HCT116 (cell line): Measurements from ENCODE around the gene HSPB7. TPM values are rescaled to one million over a fixed set of nuclear protein-coding genes. Genes with fewer than 3 reads are reported as not detected.

Experiments
- ATAC-seq: fragments of 200-7000 bp; cut with Tn5 transposase; 2 replicates; pipeline ENCODE4 v1.9.1; 2020; ENCODE audit warnings: mild to moderate bottlenecking, moderate library complexity
- BruUV-seq: library from RNA; stranded (reverse); fragments of 400-500 nt; replicated peaks from 2 replicates; lab custom pipeline; 2021; lab: Mats Ljungman, UMichigan
- CTCF ChIA-PET: fragments of 300-600 bp; sonication (Branson Sonifier 250); formaldehyde crosslinking; loops from one replicate; lab custom pipeline; 2021; ENCODE audit warnings: antibody characterized with exemption; lab: Charles Lee
- POLR2A ChIA-PET: fragments of 300-600, 350-600 bp; sonication (Branson Sonifier 250); formaldehyde crosslinking; loops from one replicate; lab custom pipeline; 2021; ENCODE audit warnings: antibody characterized with exemption; lab: Charles Lee
- RAD21 ChIA-PET, 2 experiments: fragments of 300-600 bp; sonication (Branson Sonifier 250); formaldehyde crosslinking; loops; one replicate each; lab custom pipeline; 2023; ENCODE audit warnings: low total read pairs in 2 of 2; ENCODE audit not compliant: uncharacterized antibody in 2 of 2, unreplicated experiment in 2 of 2, low non-redundant PET in 1 of 2; lab: Charles Lee
- DNase-seq: peaks from one replicate; pipeline ENCODE4 v3.0.0-alpha.2; 2010; ENCODE audit warnings: low read depth, low spot score
- H2AFZ ChIP-seq: fragments of 200-600 bp; shearing (Covaris generic), sonication (generic); 2 replicates; pipeline ENCODE4 v1.6.1; 2017; ENCODE audit warnings: low read depth, mixed run types, mixed read lengths, antibody characterized with exemption, low read length; ENCODE audit not compliant: poor library complexity, severe bottlenecking
- H3K27ac ChIP-seq: 2 replicates; pipeline ENCODE4 v1.5.1; 2012; ENCODE audit warnings: low read depth, low read length
- H3K27me3 ChIP-seq: fragments of 200-600 bp; sonication (generic); 2 replicates; pipeline ENCODE4 v1.6.1; 2016; ENCODE audit warnings: mixed run types, low read length, mixed read lengths; ENCODE audit not compliant: insufficient read depth
- H3K36me3 ChIP-seq, 2 experiments: fragments of 200-500 bp in 1 of 2; fragments of 200-600 bp in 1 of 2; sonication (Bioruptor generic) in 1 of 2; sonication (generic) in 1 of 2; 2 replicates each; pipeline versions ENCODE4 v1.5.1 to v1.6.1; 2014 to 2016; ENCODE audit warnings: low read length in 2 of 2, inconsistent platforms in 1 of 2, mixed read lengths in 1 of 2, mixed run types in 1 of 2; ENCODE audit not compliant: insufficient read depth in 2 of 2, control insufficient read depth in 1 of 2
- H3K4me1 ChIP-seq, 2 experiments: fragments of 200-600 bp in 1 of 2; sonication (generic) in 1 of 2; 2 replicates each; pipeline versions ENCODE4 v1.5.1 to v1.6.1; 2012 to 2017; ENCODE audit warnings: low read length in 2 of 2, inconsistent platforms in 1 of 2, mild to moderate bottlenecking in 1 of 2, mixed read lengths in 1 of 2, mixed run types in 1 of 2, moderate library complexity in 1 of 2; ENCODE audit not compliant: insufficient read depth in 2 of 2, control insufficient read depth in 1 of 2
- H3K4me2 ChIP-seq: fragments of 200-600 bp; sonication (generic); 2 replicates; pipeline ENCODE4 v1.6.1; 2017; ENCODE audit warnings: mixed run types, low read length, mixed read lengths
- H3K4me3 ChIP-seq, 2 experiments: fragments of 200-600 bp in 1 of 2; sonication (generic) in 1 of 2; replicated peaks in 1 of 2; 2 replicates each; pipeline ENCODE4 v1.5.1; 2011 to 2016; ENCODE audit warnings: low read length in 2 of 2, control low read depth in 1 of 2, low read depth in 1 of 2, mild to moderate bottlenecking in 1 of 2, mixed read lengths in 1 of 2, mixed run types in 1 of 2
- H3K79me2 ChIP-seq: fragments of 200-600 bp; sonication (generic); 2 replicates; pipeline ENCODE4 v1.6.1; 2017; ENCODE audit warnings: mild to moderate bottlenecking, mixed run types, low read length, moderate library complexity, mixed read lengths; ENCODE audit not compliant: insufficient read depth
- H3K9ac ChIP-seq: fragments of 200-600 bp; sonication (generic); 2 replicates; pipeline ENCODE4 v1.6.1; 2016; ENCODE audit warnings: low read length, mixed read lengths
- H3K9me2 ChIP-seq: fragments of 200-600 bp; sonication (generic), shearing (Covaris generic); 2 replicates; pipeline ENCODE4 v1.6.1; 2017; ENCODE audit warnings: mixed run types, mild to moderate bottlenecking, moderate library complexity; ENCODE audit not compliant: insufficient read depth
- H3K9me3 ChIP-seq, 2 experiments: fragments of 200-500 bp in 1 of 2; fragments of 200-600 bp in 1 of 2; sonication (Bioruptor generic) in 1 of 2; sonication (generic) in 1 of 2; 2 replicates each; pipeline ENCODE4 v1.6.1; 2014 to 2017; ENCODE audit warnings: low read length in 2 of 2, mixed read lengths in 2 of 2, inconsistent platforms in 1 of 2, low read depth in 1 of 2, mild to moderate bottlenecking in 1 of 2, mixed run types in 1 of 2, moderate library complexity in 1 of 2; ENCODE audit not compliant: control insufficient read depth in 1 of 2, insufficient read depth in 1 of 2
- H4K20me1 ChIP-seq: fragments of 200-600 bp; sonication (generic), shearing (Covaris generic); 2 replicates; pipeline ENCODE4 v1.6.1; 2017; ENCODE audit warnings: mixed run types, mild to moderate bottlenecking, moderate library complexity; ENCODE audit not compliant: insufficient read depth
- CBX3 ChIP-seq: IDR thresholded peaks from 2 replicates; pipeline ENCODE4 v1.6.1; 2012; ENCODE audit warnings: low read depth
- CEBPB ChIP-seq: IDR thresholded peaks from 2 replicates; pipeline ENCODE4 v1.6.1; 2012; ENCODE audit warnings: low read depth
- EZH2 ChIP-seq: fragments of 200-600 bp; sonication (generic); IDR thresholded peaks from 2 replicates; pipeline ENCODE4 v1.6.1; 2017; ENCODE audit warnings: antibody characterized with exemption, mixed run types
- EZH2phosphoT487 ChIP-seq: fragments of 200-600 bp; IDR thresholded peaks from 2 replicates; pipeline ENCODE4 v1.6.1; 2018; ENCODE audit warnings: antibody characterized with exemption, borderline replicate concordance
- JUND ChIP-seq: IDR thresholded peaks from 2 replicates; pipeline ENCODE4 v1.6.1; 2012
- POLR2A ChIP-seq: IDR thresholded peaks from 2 replicates; pipeline ENCODE4 v1.7.0; 2011; ENCODE audit warnings: borderline replicate concordance; ENCODE audit not compliant: insufficient read depth, insufficient read length; ENCODE audit errors: extremely low read depth
- RAD21 ChIP-seq: IDR thresholded peaks from 2 replicates; pipeline ENCODE4 v1.6.1; 2012; ENCODE audit warnings: low read depth, mild to moderate bottlenecking
- SIN3A ChIP-seq: IDR thresholded peaks from 2 replicates; pipeline ENCODE4 v1.6.1; 2012; ENCODE audit warnings: low read depth
- SP1 ChIP-seq: IDR thresholded peaks from 2 replicates; pipeline ENCODE4 v1.6.1; 2012; ENCODE audit warnings: low read depth
- SRF ChIP-seq: IDR thresholded peaks from 2 replicates; pipeline ENCODE4 v1.6.1; 2012; ENCODE audit warnings: low read depth
- ZFX ChIP-seq: fragments of 450-650 bp; IDR thresholded peaks from 2 replicates; pipeline ENCODE4 v1.6.1; 2017
- ZNF274 ChIP-seq: fragments of 200-500 bp; sonication (Bioruptor generic); IDR thresholded peaks from 2 replicates; pipeline ENCODE4 v1.6.1; 2014; ENCODE audit warnings: mild to moderate bottlenecking, low read depth, low read length, inconsistent platforms
- intact Hi-C: fragments of 100-400 bp; cut with micrococcal nuclease; formaldehyde crosslinking; loops from 2 replicates; pipeline ENCODE4 v1.10.0; 2022
- total RNA-seq: library from RNA; stranded (reverse); gene quantifications from one replicate; pipeline ENCODE4 v1.2.1, GENCODE V29; 2021; ENCODE audit not compliant: unreplicated experiment

HSPB7 gene
- total RNA-seq, 1 experiment from 2014 or later = 0.27 TPM

GRCh38 chr1:15998929-15999328 lies 18.9 kb downstream of the HSPB7 start (continued):
- no peak for TF ChIP-seq POLR2A
- no peak for TF ChIP-seq ZNF274
- TF ChIP-seq RAD21 = no peak
- no peak for TF ChIP-seq JUND
- no peak for TF ChIP-seq CEBPB
- no peak for TF ChIP-seq SIN3A
- no peak for TF ChIP-seq CBX3
- no peak for TF ChIP-seq SP1
- TF ChIP-seq SRF = no peak
- no peak for TF ChIP-seq ZFX
- TF ChIP-seq EZH2phosphoT487 = no peak
- no peak for TF ChIP-seq EZH2

- Histone ChIP-seq H3K4me3 (no peak overlapping the region), H3K4me2 (no peak overlapping the region), H3K4me1 (no peaks in the 10 kb centered on the region), H2AFZ (no peak overlapping the region), H3K9ac (no peak overlapping the region), H3K79me2 (no peaks in the 10 kb centered on the region), H3K9me2 (no peaks in the 10 kb centered on the region), H4K20me1 (no peaks in the 10 kb centered on the region), H3K9me3 (no peaks in the 10 kb centered on the region), H3K27me3 (no peaks in the 10 kb centered on the region), H3K36me3 (no peaks in the 10 kb centered on the region), H3K27ac (no peak overlapping the region)
- TF ChIP-seq SP1 = no peak
- ChIA-PET RAD21 (no interaction called here), POLR2A (interaction anchor here (1.0 kb wide), 1 partner anchor 198 kb away, joined by 3 read pairs; no protein-coding TSS in a partner anchor), CTCF (interaction anchor here (1.7 to 2.0 kb wide), 2 partner anchors 182 to 206 kb away, joined by 5 to 8 read pairs; no protein-coding TSS in a partner anchor)
- no peak for ATAC-seq
- no TSS peak for BruUV-seq
- intact Hi-C loops = no loop called here
- no peak for DNase-seq
These were observed 20.1 kb downstream of the HSPB7 start for GRCh38 chr1:15997637-15998280.
